HTERT RPE-1 (cell line): ENCODE measurements around the gene SEMA4C.

Experiments
- in situ Hi-C: fragments of 300-500 bp; cut with MboI; formaldehyde crosslinking; loops from 4 replicates; pipeline ENCODE4 v1.14.3; 2020; ENCODE audit warnings: low sequenced_read_pairs

SEMA4C gene

DNA sequence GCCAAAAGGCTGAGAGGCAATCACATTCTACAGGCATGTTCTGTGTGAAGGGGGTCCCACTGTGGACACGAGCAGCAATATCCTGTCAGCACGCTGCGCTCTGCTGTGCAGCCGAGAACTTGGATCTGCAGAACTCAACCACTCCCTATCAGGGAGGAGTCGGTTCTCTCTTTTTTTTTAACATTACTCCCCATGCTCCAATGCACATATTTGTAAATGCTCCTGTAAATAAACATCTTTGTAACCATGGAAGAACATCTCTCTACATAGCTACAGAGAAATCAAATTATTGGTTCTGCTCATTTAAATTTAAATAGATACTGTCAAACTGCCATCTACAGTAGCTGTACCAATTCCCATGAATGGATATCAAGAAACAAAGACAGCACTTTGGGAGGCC lies 23.1 kb downstream of the SEMA4C start:
- in situ Hi-C loops: no loop called here

DNA sequence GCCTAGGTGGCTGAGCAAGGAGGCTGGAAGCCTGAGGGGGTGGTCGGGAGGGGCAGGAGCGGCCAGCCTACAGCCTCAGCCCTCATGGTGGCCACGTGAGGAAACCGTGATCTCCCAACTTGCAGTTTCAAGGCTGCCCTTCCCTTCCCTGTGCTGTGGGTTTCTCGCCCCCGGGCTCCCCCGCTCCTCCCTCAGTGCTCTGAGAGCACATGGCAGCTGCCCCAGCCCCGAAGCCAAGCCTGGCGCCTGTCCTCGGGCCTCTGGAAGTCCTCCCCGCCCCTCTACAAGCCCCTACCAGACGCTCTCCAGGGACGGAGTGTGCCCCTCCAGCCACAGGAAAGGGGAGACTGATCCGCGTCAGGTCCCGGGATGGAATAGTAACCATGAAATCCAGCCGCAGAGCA lies 25.5 kb downstream of the SEMA4C start:
- in situ Hi-C loops: no loop called here

DNA sequence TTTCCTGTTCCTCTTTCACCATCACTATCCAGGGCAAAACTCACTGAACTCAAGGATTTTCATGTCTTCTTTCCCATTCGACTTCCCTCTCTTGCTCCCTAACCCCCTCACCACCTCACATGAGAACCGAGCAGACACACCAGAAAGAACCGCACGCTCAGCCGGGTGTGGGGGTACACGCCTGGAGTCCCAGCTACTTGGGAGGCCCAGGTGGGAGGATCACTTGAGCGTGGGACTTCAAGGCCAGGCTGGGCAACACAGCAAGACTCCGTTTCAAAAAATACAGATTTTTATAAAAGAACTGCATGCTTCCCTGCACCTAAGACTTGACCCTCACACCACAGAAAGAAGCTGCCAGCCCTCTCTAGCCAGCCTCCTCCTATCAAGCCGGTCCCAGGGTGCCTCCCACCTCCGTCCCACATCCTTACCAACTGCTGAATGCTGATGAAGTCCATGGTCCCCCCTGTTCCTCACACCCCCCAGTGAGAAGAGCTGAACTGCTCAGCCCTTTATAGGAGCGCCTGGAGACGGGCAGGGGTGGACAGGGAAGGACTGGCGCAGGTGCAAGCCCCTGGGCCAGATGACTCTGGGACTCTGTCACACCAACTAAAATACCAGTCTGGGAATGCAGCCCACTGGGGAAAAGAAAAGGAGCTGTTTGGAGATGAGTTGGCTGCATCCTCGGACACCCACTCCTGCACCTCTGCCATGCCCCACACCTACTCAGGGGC lies 26.2 kb downstream of the SEMA4C start, which contains the start of gene ANKRD23:
Gene ANKRD23 (minus strand): TSS at position 484 of the 731 bp plus-strand sequence. CDS start 29 bp downstream, at position 455.
- in situ Hi-C loops: no loop called here

DNA sequence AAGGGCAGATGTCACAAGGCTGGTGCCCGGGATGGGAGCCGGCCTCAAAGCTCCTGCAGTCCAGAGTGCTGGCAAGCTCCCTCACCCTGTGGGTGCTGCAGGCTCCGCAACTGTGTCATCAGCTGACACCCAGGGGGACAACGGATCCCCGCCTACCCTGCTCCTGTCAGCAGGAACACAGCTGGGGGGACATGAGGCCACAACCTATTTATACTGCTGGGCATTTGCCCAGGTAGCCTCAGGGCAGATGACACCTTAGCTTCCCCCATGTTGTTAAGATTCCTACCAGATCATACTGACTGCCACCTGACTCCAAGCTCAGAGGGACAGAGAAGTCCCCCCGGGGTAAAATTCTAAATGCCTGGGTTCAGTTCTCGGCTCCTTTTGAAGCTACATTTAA lies 27.3 kb downstream of the SEMA4C start:
- in situ Hi-C loops: no loop called here

DNA sequence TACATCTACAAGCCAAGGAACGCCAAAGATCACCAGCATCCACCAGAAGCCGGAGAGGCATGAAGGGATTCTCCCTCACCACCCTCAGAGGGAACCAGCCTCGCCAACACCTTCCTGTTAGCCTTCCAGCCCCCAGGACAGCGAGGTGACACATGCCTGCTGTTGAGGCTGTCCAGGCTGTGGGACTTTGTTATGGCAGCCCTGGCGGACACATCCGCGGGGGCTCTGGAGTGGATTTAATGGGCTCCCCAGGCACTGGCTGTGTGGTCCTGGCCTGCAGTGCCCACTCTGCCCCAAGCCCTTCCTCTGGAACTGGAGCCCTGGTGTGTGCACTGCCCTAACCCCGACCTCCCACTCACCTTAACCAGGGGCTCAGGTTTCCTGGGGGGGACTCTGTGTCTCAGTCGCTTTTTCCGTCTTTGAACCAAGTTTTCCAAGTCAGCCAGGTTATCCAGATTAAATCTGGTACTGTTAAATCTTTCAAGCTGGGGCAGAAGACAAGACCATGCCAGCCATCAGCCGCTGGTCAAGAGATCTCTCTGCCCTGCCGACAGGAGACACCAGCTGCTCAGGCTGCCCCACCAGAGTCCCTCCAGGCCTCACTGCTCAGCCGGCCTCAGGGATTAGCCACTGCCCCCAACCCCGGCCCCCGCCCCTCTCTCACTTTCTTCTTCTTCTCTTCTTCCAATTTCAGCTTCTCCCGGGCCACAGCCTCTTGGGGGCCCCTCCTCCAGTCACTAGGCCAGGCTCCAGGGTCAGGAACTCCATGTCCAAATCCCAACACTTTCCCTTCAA lies 28.0 kb downstream of the SEMA4C start:
- in situ Hi-C loops: no loop called here

DNA sequence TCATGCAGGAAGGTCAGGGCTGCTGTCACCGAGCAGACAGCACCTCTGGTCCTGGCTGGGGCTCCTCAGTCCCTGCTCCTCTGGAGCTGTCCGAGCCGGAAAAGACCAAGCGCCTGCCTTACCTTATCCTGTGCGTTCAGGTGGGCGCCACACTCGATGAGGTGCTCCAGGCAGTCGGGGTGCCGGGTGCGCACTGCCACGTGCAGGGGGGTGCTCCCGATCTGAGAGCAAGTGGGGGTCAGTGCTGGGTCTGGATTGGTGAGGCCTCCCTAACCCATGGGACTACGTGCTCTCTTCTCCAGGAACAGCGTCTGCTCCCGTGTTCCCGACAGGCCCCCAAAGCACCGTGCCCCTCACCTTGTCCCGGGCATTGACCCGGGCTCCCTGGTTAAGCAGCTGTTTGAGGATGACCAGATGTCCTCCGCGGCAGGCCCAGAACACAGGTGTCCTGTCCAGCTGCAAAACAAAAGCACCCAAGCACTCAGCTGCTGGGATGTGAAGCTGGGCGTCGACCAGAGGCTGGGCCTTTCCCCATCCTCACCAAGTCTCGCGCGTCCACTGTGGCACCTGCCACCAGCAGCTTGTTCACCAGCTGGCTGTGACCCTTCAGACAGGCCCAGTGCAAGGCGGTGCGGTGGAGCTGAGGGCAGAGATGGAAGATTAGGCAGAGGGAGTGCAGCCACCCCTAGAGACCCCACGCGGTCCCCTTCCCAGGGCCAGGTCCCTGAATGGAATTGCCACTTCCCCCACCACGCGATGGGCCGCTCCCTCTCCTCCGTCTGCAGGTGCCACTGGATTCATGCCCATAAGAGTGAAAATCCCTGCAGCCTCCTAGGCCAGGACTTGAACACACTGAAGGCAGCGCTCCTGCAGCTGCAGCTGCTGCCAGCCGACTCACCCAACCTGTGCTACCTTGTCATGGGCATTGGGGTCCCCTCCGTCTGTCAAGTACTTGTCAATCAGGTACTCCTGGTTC lies 29.7 kb downstream of the SEMA4C start:
- in situ Hi-C loops: no loop called here

DNA sequence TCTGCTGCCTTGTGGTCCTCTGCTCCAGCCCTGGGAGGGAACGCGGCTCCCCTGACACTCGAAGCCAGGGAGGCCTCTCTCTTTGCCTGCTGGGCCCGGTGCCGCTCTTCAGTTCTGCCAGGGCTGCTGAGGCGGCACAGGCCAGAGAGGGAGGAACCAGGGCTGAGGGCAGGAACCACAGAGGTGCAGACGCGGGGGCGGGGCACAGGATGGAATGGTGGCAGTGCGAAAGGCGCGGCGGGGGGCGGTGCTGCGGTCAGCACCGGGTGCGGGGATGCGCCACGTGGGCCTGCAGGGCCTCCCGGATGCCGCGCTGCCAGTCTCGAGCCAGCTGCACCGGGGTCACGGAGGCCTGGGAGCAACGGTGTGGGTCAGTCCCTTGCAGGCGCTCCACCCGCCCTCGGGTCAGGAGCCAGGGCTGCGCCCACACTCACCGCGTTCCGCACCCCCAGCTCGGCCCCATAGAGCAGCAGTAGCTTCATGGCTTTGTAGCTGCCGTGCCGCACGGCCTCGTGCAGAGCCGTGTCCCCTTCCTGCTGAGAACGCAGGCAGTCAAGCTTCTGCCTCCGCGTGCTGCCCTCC lies 30.5 kb downstream of the SEMA4C start:
- in situ Hi-C loops: no loop called here

DNA sequence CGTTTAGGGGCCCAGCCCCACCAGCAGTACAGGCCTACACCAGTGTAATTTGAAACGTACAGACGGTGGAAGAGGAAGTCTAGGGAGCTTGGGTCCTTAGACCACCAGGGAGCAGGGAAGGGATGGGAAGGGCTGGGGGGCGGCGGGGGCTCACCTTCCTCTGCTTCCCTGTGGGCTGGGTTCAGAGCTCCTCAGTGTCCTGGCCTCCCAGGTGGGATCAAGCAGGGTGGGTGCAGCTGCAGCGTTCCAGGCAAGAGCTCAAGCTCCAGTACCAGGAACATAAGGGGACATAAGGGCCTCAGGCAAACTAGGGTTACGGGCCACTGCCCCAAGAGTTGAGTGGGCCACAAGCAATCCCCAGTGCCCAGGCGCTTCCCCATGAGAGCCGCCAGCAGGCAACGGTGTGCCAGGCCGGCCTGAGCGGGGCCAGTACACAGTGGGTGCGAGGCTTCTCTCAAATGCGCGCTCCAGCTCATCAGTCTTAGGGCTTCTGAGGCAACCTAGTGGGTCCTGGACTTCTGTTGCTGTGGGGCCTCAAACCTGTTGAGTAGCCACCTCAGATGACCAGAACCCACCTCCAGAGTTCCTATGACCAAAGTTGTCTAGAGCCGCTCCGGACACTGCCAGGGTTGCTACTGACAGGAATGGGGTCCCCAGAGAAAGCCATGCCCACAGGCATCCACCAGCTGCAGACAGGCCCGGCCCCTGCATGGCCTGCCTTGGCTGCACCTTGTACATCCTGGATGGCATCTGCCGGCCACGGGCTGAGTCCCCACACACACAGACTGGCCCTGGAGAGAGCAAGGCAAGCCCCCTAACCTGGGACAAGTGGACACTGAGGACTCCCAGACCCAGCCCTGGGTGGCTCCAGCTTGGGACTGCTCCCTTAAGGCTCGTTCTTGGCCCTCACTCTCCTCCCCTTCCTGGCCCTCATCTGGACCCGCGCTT lies 31.3 kb downstream of the SEMA4C start:
- in situ Hi-C loops: no loop called here

DNA sequence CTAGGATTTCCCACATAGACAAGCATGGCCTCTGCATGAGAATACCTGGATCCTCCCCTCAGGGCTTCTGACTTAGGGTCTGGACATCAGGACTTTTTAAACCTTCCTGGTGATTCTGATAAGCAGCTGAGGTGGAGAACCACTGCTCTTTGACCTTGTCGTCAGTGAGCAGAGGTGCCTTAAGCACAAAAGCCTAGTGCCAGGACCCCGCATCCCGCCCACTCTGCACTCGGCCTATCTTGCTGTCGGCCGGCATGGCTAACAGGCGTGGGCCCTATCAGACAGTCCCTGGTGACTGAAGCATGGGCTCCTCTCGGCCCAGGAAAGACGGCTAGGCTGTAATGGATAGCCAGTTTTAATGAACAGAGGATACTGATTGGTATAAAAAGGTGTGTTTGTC lies 32.3 kb downstream of the SEMA4C start:
- in situ Hi-C loops: no loop called here

DNA sequence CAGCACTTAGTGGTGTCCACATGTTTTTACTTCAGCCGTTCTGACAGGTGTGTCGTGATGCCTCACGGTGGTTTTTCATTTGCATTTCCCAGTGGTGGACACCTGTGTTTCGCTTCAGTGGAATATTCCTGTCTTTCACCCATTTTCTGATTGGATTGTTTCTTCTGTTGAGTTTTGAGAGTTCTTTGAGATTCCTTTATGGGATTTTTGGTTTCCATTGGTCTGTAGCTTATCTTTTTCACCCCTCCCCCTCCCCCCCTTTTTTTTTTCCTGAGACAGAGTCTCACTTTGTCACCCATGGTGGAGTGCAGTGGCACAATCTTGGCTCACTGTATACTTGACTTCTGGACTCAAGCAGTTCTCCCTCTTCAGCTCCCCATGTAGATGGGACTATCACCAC lies 34.0 kb downstream of the SEMA4C start:
- in situ Hi-C loops: no loop called here

DNA sequence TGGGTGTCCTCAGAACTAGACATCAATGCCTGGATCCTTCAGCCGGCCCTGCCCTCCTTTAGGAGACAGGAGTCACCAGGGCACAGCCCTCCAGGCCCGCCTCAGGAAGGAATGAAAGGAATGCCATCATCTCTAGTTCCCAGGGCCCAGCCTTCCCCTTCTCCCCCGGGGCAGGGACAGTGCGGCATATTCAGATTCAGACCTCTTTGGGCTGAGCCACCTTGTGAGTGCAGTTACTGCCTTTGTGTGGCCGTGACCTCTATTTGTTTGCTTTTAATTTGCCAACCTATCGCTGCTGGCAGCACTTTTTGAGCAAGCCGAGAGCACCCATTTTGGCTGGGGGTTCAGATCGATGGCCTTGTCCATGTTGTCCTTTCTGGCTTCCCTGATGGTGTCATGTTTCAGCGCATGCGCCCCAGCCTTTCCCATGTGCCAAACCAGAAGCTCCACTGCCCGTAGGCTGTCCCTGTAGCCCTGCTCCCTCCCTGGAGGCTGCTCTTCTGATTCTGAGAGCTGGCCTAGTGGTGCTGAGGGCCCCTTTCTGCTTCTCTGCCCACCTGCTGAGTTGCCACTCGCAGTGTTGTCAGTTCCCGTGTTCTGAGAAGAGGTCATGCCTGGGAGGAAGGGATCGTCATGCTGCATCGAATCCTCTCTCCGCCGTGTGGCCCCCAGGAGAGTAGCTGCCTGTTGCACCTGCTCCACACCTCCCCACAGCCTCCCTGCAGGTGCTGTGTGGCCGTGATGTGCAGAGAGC lies 36.9 kb downstream of the SEMA4C start:
- in situ Hi-C loops: no loop called here

DNA sequence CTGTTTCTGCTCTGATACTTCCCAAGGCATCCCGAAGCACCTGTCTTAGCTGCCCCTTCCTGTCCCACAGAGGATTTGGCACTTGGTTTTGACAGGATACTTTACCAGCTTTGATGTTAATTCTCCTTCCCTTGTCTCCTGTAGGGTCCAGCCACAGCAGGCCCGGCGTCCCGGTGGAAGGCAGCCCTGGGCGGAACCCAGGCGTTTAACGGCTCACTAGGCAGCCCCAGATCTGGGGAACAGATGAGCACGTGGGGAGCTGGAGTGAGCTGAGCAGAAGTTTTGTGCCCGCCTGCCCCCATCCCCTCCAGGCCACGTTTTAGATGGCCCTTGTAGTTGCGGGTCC lies 37.5 kb downstream of the SEMA4C start:
- in situ Hi-C loops: no loop called here

DNA sequence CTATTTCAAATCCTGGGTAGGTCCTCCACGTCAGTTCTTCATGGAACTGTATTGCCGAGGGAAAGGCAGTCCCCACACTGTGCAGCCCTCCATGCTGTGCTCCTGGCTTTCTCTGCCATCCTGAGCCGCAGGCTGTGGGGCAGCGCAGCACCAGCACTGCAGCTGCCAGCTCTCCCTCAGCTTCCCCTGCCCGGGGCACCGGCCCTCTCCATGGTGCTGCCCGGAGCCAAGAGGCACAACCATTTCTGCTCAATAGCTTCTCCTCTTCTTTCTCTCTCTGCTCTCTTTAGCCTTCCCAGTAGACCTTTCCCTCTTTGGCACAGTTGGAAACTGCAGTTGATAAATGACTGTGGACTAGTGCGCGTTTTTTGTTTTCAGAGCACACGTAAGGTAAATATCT lies 38.2 kb downstream of the SEMA4C start:
- in situ Hi-C loops: no loop called here

DNA sequence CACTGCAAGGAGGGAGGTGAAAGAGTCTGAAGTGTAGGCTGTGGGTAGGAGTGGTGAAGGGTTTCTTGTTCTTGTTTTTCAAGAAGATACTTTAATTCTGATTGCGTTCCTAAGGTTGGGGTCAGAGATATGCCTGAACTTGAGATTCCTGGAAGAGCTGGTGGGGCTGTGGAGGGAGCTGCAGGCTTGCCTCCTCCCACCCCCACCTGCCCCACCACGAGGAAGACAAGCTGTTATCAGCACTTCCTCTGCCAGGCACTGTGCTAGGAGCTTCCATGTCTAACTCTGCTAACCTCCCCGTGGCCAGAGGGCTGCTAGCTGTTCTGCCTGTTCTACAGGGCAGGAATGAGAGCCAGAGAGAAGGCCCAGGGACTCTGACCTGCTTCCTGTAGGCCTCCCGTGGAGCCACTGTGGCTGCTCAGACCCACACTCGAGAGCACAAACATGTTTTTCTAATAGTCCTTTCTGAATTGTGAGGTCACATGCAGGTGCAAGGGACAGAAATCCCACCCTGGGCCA lies 39.8 kb downstream of the SEMA4C start:
- in situ Hi-C loops: no loop called here

DNA sequence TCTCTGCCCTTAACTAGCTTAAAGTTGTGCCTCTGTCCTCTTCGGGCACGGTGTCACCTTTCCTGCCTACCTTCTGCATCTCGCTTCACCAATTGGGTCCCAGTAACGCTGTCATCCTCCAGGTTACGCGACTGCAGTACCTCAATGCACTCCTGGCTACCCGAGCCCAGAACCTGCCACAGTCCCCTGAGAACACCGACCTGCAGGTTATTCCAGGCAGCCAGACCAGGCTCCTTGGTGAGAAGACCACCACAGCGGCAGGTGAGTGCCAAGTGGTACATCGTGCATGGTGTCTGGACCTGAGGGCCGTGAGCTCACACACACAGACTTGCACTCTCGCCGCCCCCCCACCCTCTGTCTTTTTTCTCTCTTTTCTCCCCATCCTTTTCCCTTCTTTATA lies 41.0 kb downstream of the SEMA4C start:
- in situ Hi-C loops: no loop called here

DNA sequence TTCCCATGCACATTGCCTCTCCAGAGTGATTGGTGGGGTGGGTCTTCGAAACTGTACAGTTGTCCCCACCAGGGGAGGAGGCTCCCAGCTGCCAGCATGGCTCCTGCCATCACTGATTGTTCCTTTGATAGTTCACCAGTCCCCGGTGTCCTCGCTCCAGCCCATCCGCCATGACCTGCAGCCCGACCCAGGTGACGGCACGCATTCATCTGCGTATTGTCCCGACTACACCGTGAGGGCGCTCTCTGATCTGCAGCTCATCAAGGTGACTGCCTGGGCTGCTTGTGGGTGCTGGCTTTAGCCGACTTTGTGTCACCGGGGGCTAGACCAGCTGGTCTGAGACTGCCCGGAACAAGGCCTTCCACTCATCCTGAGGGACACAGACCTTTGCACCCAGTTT lies 41.4 kb downstream of the SEMA4C start:
- in situ Hi-C loops: no loop called here

DNA sequence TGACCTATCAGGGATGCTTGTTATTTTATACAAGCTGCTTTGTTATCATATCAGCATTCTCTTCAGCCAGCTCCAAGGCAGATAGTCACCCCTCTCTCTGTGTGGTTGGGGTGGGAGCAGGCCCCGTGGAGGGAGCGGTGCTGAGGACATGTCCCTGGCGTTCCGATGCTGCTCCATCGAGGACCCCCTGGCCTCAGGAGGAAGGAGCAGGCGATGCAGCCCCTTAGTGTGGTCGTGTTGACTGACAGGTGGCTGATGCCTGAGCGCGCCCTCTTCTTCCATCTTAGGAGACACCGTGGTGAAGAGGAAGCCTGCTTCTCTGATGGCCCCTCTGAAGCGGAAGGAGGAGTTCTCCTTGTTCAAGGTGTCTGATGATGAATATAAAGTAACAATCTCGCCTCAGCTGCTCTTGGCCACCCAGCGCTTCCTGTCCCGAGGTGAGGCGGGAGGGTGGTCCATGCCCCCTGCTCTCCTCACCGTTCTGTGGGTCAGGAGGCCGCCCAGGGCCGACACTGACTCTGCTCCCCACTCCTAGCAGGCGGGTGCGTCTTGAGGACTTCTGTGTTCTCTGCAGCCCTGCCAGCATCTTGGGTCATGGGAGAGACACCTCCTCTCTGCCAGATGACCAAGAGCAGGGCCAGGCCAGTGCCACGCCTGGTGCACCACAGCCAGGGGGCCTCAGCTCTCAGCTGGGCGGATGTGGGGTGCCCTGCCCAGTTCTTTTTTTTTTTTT lies 43.2 kb downstream of the SEMA4C start:
- in situ Hi-C loops: no loop called here

DNA sequence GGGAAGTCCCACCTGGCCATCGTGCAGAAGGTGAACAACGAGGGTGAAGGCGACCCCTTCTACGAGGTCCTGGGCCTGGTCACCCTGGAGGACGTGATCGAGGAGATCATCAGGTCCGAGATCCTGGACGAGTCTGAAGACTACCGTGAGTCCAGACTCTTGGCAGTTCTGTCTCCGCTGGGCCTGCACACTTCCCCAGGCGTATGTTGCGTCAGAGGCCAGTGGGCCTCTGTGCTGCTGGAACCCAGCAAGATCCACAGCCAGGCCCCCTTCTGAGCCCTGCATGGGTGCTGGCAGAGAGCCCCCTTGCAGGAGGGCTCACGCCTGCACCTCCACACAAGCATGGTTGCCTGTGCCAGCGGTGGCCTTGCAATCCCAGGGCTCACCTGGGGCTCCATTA lies 44.8 kb downstream of the SEMA4C start:
- in situ Hi-C loops: no loop called here
